ENCODE data around the gene FOXL2. TPM values are rescaled to one million over a fixed set of nuclear protein-coding genes. Genes with fewer than 3 reads are reported as not detected.

The FOXL2 gene
- total RNA-seq, 1 donor from 2014 or later = 0.21 TPM

- Mint-ChIP-seq H3K27me3 (ENCODE audit: unreplicated experiment) (peaks cover 13% of the 10 kb centered on the region), H3K9me3 (ENCODE audit: unreplicated experiment) (no peaks in the 10 kb centered on the region), H3K27ac (ENCODE audit: unreplicated experiment) (peak overlapping the region; percentile 18), H3K4me3 (ENCODE audit: unreplicated experiment) (no peak overlapping the region), H3K4me1 (ENCODE audit: unreplicated experiment) (peaks cover 12% of the 10 kb centered on the region), H3K36me3 (ENCODE audit: unreplicated experiment) (no peaks in the 10 kb centered on the region)
- no peak for DNase-seq (ENCODE audit: extremely low spot score, unreplicated experiment)
- no peak for TF ChIP-seq CTCF (IDR thresholded peaks at IDR 0.05)
Observed at GRCh38 chr3:138921316-138922292, 25.3 kb downstream of the FOXL2 start.

GRCh38 chr3:138919325-138919724 is 27.6 kb downstream of the FOXL2 start:
- no peaks in the 10 kb centered on the region for H3K36me3 Mint-ChIP-seq (ENCODE audit: unreplicated experiment)
- DNase-seq (ENCODE audit: extremely low spot score, unreplicated experiment) = no peak
- H3K27me3 Mint-ChIP-seq (ENCODE audit: unreplicated experiment) = peaks cover 7% of the 10 kb centered on the region
- no peak overlapping the region for H3K27ac Mint-ChIP-seq (ENCODE audit: unreplicated experiment)
- H3K4me1 Mint-ChIP-seq (ENCODE audit: unreplicated experiment) = peaks cover 17% of the 10 kb centered on the region
- no peak for TF ChIP-seq CTCF (IDR thresholded peaks at IDR 0.05)
- H3K4me3 Mint-ChIP-seq (ENCODE audit: unreplicated experiment) = no peak overlapping the region
- no peaks in the 10 kb centered on the region for H3K9me3 Mint-ChIP-seq (ENCODE audit: unreplicated experiment)

GRCh38 chr3:138916824-138917223 is 30.1 kb downstream of the FOXL2 start:
- Mint-ChIP-seq H3K4me3 (ENCODE audit: unreplicated experiment) (no peak overlapping the region), H3K9me3 (ENCODE audit: unreplicated experiment) (no peaks in the 10 kb centered on the region), H3K27me3 (ENCODE audit: unreplicated experiment) (peaks cover 7% of the 10 kb centered on the region), H3K27ac (ENCODE audit: unreplicated experiment) (no peak overlapping the region), H3K36me3 (ENCODE audit: unreplicated experiment) (no peaks in the 10 kb centered on the region), H3K4me1 (ENCODE audit: unreplicated experiment) (peaks cover 11% of the 10 kb centered on the region)
- no peak for TF ChIP-seq CTCF (IDR thresholded peaks at IDR 0.05)
- DNase-seq (ENCODE audit: extremely low spot score, unreplicated experiment) = no peak

GRCh38 chr3:138915503-138916498 is 31.1 kb downstream of the FOXL2 start:
- TF ChIP-seq CTCF (IDR thresholded peaks at IDR 0.05) = peak; percentile 85
- Mint-ChIP-seq H3K4me3 (ENCODE audit: unreplicated experiment) (peak overlapping the region; percentile 86), H3K4me1 (ENCODE audit: unreplicated experiment) (peaks cover 5% of the 10 kb centered on the region), H3K27ac (ENCODE audit: unreplicated experiment) (peak overlapping the region; percentile 93), H3K27me3 (ENCODE audit: unreplicated experiment) (peaks cover 7% of the 10 kb centered on the region), H3K36me3 (ENCODE audit: unreplicated experiment) (no peaks in the 10 kb centered on the region), H3K9me3 (ENCODE audit: unreplicated experiment) (no peaks in the 10 kb centered on the region)
- peak; percentile 98 for DNase-seq (ENCODE audit: extremely low spot score, unreplicated experiment)

All from osteocyte (in vitro differentiated cells).